Epithelial cell of proximal tubule (primary cell): ENCODE measurements around the gene RNFT2. TPM values are rescaled to one million over a fixed set of nuclear protein-coding genes. Genes with fewer than 3 reads are reported as not detected.
"Not testable (repeated sequence)": the region's sequence is repeated elsewhere in the genome, so short reads cannot be mapped to it uniquely, and the experiment has no call there.

Experiments used
- DNase-seq: peaks from one replicate; pipeline ENCODE4 v3.0.0-alpha.2; 2011; ENCODE audit warnings: low read depth
- H3K4me3 ChIP-seq: 2 replicates; pipeline ENCODE4 v1.5.1; 2011; ENCODE audit warnings: low read depth, mild to moderate bottlenecking, low read length
- CTCF ChIP-seq: conservative IDR thresholded peaks from 2 replicates; pipeline ENCODE4 v1.5.1; 2012; ENCODE audit warnings: low read depth, mild to moderate bottlenecking, low read length
- total RNA-seq: library from RNA; depleted of rRNA; stranded (reverse); fragments of >200 nt; gene quantifications from 2 replicates; pipeline ENCODE4 v1.2.3, GENCODE V29; 2015

The RNFT2 gene
- total RNA-seq, 1 donor from 2014 or later: 4.3 TPM

DNA sequence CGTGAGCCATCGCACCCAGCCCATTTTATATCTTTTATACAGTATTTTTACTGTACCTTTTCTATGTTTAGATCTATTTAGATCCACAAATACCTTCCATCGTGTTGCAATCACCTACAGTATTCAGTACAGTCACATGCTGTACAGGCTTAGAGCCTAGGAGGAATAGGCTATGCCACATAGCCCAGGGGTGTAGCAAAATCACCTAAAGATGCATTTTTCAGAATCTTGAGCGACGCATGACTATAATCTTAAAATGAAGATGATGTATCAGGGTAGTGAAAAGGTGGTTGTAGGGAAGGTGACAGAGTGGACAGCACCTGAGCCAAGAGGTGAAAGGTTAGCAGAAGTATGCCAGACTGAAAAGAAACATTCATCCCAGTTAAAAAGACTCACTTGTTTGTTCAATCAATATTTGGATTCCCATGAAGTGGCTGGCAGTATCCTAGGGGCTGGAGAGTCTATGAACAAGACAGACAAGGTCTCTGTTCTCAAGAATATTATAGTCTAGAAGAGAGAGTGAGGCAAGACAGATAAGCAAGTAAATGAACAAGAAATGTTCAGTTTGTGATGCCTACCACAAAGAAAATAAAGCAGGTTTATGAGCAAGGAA, 3.9 kb upstream of the RNFT2 start:
- TF ChIP-seq CTCF: no peak
- no peak overlapping the region for H3K4me3 ChIP-seq
- DNase-seq: no peak

DNA sequence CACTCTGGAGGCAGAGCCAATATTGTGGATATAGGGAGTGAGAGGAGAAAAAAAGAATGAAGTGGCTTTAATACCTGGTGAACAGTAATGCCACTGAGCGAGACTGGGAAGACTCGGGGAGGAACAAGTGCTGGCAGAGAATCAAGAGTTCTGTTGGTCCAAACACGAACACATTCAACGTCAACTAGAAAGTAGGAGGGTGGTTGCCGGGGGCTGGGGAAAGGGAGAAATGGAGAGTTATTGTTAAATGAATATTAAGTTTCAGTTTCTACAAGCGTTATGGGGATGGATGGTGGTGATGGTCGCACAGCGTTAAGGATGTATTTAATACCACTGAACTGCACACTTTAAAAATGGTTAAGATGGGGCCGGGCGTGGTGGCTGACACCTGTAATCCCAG, 3.0 kb upstream of the RNFT2 start:
- DNase-seq: no peak
- TF ChIP-seq CTCF: no peak
- H3K4me3 ChIP-seq: no peak overlapping the region

- H3K4me3 ChIP-seq: peak overlapping the region; percentile 94
- TF ChIP-seq CTCF: no peak
- DNase-seq: no peak
Measured at GRCh38 chr12:116735951-116736599, 2.0 kb upstream of the RNFT2 start.

- DNase-seq: no peak
- TF ChIP-seq CTCF: no peak
- H3K4me3 ChIP-seq: peak overlapping the region; percentile 94
Measured at GRCh38 chr12:116736962-116737773, 947 bp upstream of the RNFT2 start.

DNA sequence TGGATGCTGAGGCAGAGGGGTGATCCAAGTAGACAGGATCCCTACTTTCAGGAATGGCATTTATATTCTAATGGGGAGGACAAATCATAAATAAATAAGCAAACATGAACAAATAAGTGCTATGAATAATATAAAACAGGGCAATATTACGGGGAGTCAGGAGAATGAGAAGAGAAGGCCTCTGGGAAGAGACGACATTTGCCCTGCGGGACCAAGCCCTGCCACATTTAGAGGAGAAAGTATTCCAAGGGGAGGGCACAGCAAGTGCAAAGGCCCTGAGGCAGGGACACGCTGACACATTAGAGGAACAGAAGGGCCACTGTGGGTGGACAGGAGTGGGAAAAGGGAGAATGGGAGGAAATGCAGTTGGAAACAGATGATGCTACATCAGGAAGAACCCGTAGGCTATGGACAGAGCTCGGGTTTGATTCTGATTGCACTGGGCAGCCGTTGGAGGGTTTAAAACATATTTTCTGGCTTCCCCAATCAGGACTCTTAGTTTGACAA, 1.3 kb downstream of the RNFT2 start:
- TF ChIP-seq CTCF: no peak
- H3K4me3 ChIP-seq: no peak overlapping the region
- no peak for DNase-seq

- DNase-seq, H3K4me3 ChIP-seq: not testable (repeated sequence)
Measured at GRCh38 chr12:116742787-116743186, 4.7 kb downstream of the RNFT2 start.

DNA sequence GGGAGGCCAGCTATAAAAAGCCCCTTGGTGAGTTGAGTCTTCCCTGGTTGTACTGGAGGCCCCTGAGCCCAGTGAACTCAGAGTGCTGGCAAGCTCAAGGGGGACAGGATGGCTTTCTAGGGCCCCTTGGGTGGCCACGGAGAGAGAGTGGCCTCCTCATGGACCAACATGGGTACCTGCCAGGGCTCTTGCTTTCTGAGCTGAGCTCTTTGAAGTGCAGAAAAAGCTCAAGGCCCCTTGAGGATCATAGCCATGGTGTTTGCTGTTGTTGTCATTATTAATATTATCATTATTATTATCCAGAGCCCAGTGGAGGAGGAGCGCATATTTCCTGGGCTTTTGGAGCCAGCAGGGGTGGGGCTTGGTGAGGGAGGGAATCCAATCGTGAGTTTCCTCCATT, 6.7 kb downstream of the RNFT2 start:
- H3K4me3 ChIP-seq: no peak overlapping the region
- no peak for TF ChIP-seq CTCF
- DNase-seq: no peak
